HS-27A (cell line): ENCODE data around the gene BHLHA15.
"Not testable (repeated sequence)": the region's sequence is repeated elsewhere in the genome, so short reads cannot be mapped to it uniquely, and the experiment has no call there.

Experiments used
- DNase-seq: peaks from one replicate; pipeline ENCODE4 v3.0.0-alpha.2; 2012; ENCODE audit warnings: low read depth, missing footprints

Gene BHLHA15

GRCh38 chr7:98210513-98211220 lies 572 bp upstream of the BHLHA15 start:
- no peak for DNase-seq

GRCh38 chr7:98211676-98212531 lies 665 bp downstream of the BHLHA15 start:
- DNase-seq: no peak

- DNase-seq: no peak
These were observed 1.3 kb downstream of the BHLHA15 start for GRCh38 chr7:98212532-98213041.

- no peak for DNase-seq
These were observed 2.2 kb downstream of the BHLHA15 start for GRCh38 chr7:98213296-98213887.

GRCh38 chr7:98213888-98214810 lies 2.9 kb downstream of the BHLHA15 start:
- DNase-seq: no peak

GRCh38 chr7:98214811-98215321 lies 3.6 kb downstream of the BHLHA15 start:
- no peak for DNase-seq

GRCh38 chr7:98215561-98216495 lies 4.6 kb downstream of the BHLHA15 start:
- no peak for DNase-seq

- DNase-seq: no peak
These were observed 5.8 kb downstream of the BHLHA15 start for GRCh38 chr7:98216941-98217622.

- DNase-seq: no peak
These were observed 6.7 kb downstream of the BHLHA15 start for GRCh38 chr7:98217623-98218582.

- DNase-seq: not testable (repeated sequence)
These were observed 8.1 kb downstream of the BHLHA15 start for GRCh38 chr7:98219382-98219781.

- no peak for DNase-seq
These were observed 10.6 kb downstream of the BHLHA15 start for GRCh38 chr7:98221611-98222532.

- DNase-seq: no peak
These were observed 11.4 kb downstream of the BHLHA15 start for GRCh38 chr7:98222533-98223195.

GRCh38 chr7:98223351-98223897 lies 12.2 kb downstream of the BHLHA15 start:
- DNase-seq: no peak

- no peak for DNase-seq
These were observed 12.9 kb downstream of the BHLHA15 start for GRCh38 chr7:98223898-98224700.

GRCh38 chr7:98224701-98225181 lies 13.5 kb downstream of the BHLHA15 start:
- no peak for DNase-seq
